ENCODE results near the gene KRR1.
"Not testable (repeated sequence)": the region's sequence is repeated elsewhere in the genome, so short reads cannot be mapped to it uniquely, and the experiment has no call there.

KRR1 gene

GRCh38 chr12:75522124-75522523, 10.7 kb upstream of the KRR1 start:
- DNase-seq, result not testable (repeated sequence)

DNA sequence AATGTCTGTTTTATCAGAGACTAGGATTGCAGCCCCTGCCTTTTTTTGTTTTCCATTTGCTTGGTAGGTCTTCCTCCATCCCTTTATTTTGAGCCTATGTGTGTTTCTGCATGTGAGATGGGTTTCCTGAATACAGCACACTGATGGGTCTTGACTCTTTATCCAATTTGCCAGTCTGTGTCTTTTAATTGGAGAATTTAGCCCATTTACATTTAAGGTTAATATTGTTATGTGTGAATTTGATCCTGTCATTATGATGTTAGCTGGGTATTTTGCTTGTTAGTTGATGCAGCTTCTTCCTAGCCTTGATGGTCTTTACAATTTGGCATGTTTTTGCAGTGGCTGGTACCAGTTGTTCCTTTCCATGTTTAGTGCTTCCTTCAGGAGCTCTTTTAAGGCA, 9.8 kb upstream of the KRR1 start:
- not testable (repeated sequence) for DNase-seq

DNA sequence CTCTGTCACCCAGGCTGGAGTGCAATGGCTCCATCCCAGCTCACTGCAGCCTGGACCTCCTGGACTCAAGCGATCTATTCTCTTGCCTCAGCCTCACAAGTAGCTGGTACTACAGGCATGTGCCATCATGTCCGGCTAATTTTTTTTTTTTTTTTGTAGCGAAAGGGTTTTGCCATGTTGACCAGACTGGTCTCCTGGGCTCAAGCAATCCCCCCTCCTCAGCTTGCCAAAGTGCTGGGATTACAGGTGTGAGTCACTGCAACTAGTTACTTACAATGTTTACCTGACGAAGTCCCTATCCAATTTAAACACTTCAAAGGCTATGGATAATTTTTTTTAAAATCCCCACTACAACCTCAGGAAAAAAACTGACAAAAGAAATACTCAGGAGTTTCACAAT, 1.8 kb downstream of the KRR1 start:
- DNase-seq, result no peak

GRCh38 chr12:75508159-75508558, 3.2 kb downstream of the KRR1 start:
- DNase-seq, result no peak

GRCh38 chr12:75507086-75507485, 4.3 kb downstream of the KRR1 start:
- no peak for DNase-seq

DNA sequence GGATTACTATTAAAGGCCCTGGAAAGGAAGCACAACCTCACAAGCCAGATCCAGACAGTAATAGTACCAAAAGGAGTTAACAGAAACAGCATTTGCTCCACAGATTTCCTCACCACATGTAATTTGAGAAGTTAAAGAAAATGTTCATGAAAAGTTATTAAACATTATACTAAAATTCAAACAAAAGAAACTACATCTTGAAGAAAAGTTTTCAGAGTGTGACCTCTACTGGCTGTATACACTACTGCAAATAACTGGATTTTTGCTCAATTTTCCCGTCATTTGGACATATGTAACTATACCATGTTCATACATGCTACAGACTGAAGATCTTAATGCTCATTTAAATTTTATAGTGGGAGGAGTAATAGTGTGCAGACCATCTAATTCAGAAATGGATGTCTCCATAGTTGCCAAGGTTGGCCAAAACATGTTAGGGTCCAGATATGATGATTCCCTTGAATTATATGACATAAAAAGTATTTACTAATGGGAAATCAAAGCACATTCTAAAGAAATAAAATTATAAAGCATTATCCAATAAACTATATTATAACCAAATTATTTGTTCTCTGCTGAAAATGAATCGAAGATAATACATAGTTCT, 5.6 kb downstream of the KRR1 start:
- DNase-seq, result no peak

DNA sequence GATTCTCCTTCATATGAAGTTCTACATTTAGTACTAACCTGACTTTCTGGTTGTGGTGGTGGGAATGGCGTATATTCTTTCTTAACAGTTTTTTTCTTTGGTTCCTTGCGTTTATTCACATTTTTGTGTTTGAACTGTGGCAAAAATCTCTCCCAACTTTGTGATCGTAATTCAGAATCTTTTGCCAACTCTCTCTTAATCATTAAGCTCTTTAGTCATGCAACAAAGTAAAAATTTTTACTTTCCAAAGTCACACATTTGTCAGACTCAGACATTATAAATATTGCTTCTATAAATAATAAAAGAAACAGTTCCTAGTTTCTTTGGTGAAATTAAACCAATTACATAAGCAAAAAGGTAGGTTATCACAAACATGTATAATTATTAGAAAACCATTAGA, 7.5 kb downstream of the KRR1 start:
- no peak for DNase-seq

- DNase-seq, result no peak
These were observed 8.0 kb downstream of the KRR1 start for GRCh38 chr12:75503459-75503858.

- no peak for DNase-seq
These were observed 20.2 kb downstream of the KRR1 start for GRCh38 chr12:75491169-75491568.

- DNase-seq, result no peak
These were observed 21.7 kb downstream of the KRR1 start for GRCh38 chr12:75489613-75490210.

DNA sequence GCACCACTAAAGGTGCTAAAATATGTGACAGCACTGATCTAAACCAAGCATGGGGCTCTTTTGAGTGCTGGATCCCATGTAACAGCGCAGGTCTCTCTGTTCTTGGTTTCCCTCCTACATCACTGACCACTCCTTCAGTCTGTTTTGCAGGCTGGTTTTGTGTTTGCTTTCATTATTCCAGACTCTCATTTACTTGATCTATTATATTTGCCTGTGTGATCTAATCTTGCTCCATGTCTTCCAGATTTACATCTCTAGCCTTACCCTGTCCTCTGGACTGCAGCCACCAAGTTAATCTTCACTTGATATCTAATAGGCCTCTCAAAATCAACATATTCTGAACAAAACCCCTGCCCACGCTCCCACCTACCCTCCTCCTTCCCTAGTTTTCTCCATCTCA, 22.2 kb downstream of the KRR1 start:
- DNase-seq, result no peak

DNA sequence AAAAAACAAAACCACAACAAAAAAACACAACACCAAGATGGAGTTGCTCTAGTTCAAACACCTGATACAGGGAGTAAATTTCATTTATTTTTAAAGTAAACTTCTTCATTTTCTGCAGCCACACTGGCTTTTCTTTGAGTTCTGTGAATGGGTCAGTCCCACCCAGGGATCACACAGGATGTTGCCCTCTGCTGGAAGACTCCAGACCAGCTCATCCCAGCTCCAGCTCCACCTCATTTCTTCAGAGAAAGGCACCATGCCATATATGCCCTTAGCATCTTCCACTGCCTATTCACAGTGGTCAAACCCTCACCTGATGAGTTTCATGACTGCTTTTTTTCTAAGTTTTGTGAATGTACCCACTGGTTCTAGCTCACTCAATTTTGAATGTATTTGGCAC, 22.9 kb downstream of the KRR1 start:
- no peak for DNase-seq

DNA sequence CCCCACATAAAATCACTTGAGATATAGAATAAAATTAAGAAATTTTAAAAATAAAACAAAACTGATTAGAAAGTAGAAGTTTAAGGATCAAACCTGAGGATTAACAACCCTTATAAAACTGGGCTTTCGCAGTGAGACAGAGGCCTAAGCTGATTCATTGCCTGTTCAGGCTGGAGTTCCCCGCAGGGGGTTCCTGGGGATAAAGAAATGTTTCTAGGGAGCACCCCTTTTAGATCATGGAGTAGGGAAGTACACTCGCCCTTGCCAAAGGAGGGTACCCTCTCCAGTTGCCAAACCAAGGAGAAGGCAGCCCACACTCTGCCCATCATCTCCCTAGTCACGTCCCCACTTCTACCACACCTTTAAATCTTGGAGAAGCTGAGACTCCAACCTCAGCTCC, 24.1 kb downstream of the KRR1 start:
- no peak for DNase-seq

GRCh38 chr12:75484450-75484849, 27.0 kb downstream of the KRR1 start:
- not testable (repeated sequence) for DNase-seq

- no peak for DNase-seq
These were observed 28.0 kb downstream of the KRR1 start for GRCh38 chr12:75483431-75483830.

DNA sequence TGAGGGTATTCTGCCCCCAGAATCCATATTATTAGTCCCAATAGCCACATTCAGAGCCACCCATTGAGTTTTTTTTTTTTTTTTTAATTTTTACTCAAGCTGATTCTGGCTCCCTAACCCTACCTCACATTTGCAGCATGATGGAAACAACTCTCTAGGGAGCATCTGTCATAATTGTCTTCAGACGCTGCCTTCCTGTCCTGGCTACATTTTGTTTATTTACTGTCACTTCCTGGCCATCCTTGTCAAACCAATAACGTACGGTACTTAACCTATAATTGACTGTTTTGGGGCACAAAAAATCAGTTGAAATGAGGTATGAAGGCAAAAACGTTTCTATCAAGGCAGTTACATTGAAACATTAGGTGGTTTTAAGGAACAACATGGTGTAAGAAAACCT, 28.8 kb downstream of the KRR1 start:
- DNase-seq, result no peak

GRCh38 chr12:75481774-75482173, 29.6 kb downstream of the KRR1 start:
- no peak for DNase-seq

- DNase-seq, result no peak
These were observed 30.2 kb downstream of the KRR1 start for GRCh38 chr12:75481013-75481705.

- peak; percentile 56 for DNase-seq
These were observed 30.9 kb downstream of the KRR1 start, which contains the start of gene GLIPR1 for GRCh38 chr12:75480469-75480949. TSS of gene GLIPR1 (plus strand) at chr12:75480755. CDS start at chr12:75480881, 126 bp downstream.

DNA sequence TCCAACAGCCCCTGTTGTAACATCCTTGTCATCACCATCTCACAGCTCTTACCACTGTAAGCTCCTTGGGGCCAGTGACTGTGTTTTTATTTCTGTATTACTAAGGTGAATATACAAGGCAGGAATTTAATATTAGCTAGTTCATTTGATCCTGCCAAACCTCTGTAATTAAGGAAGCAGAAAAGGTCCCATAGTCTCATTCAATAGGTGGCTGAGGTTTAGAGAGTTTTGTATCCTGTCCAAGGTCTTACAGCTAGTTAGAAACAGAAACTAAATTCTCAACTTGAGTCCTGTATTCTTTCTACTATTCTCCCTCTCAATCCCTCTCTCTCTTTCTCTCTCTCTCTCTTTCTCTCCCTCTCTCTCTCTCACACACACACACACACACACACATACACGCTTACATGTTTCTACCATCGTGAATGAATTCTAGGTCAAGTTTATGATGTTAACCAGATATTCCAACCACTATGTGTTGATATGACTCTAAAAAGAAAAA, 31.4 kb downstream of the KRR1 start:
- DNase-seq, result no peak

GRCh38 chr12:75478116-75478794, 33.2 kb downstream of the KRR1 start:
- DNase-seq, result no peak

GRCh38 chr12:75477137-75477536, 34.3 kb downstream of the KRR1 start:
- no peak for DNase-seq

- DNase-seq, result no peak
These were observed 35.3 kb downstream of the KRR1 start for GRCh38 chr12:75476071-75476470.
